NCI-H187 treated with DMSO at 0.1 percent for 48 hours (cell line): ENCODE data around the gene FGF2.
"Not testable (repeated sequence)": the region's sequence is repeated elsewhere in the genome, so short reads cannot be mapped to it uniquely, and the experiment has no call there.

ENCODE experiments used
- DNase-seq: peaks from one replicate; lab custom pipeline; 2025; lab: John Stamatoyannopoulos, UW

Gene FGF2

DNA sequence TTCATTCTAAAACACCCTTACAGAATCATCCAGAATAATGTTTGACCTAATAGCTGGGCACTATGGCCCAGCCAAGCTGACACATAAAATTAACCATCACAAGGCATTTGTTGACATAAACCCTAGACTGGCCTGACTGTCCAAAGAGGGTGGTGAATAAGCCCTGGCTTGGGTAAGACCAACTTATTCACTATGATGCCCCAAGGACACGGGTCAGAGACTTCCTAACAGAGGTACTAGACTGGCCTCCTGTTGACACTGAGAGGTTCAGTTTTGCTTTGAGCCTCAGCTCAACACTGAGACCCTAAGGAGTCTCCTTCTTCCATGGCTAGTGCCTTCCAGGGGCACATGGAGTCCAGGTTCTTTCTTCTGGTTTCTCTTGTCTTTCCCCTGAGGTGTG lies 21.3 kb downstream of the FGF2 start:
- DNase-seq, result no peak

DNA sequence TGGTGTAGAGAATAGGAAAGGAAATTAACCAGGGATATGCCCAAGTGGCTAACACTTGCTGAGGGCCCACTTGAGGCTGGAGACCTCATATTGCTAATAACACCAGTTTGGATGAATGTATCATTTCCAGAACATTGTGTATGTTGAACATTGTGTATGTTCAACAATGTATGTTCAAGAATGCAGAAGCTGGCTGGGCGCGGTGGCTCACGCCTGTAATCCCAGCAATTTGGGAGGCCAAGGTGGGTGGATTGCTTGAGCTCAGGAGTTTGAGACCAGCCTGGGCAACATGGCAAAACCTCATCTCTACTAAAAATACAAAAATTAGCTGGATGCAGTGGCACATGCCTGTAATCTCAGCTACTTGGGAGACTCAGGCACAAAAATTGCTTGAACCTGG lies 23.2 kb downstream of the FGF2 start:
- DNase-seq, result not testable (repeated sequence)

DNA sequence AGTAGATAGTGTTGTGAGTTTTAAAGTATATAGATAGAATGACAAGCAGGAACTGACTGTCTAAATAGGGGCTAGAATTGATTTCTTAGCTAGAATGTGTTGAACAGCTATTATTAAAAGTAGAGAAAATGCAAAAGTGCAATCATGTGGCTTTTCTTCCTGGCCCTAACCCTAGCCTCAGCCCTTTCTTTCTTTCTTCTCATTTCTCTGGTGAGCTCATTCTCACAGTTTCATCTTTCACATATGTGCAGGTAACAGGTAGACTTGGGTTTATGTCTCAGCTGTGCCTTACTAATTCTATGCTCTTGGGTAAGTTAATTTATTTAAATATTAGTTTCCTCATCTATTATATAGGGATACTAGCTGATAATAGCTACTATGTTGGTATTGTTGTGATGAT lies 24.9 kb downstream of the FGF2 start:
- DNase-seq, result no peak

DNA sequence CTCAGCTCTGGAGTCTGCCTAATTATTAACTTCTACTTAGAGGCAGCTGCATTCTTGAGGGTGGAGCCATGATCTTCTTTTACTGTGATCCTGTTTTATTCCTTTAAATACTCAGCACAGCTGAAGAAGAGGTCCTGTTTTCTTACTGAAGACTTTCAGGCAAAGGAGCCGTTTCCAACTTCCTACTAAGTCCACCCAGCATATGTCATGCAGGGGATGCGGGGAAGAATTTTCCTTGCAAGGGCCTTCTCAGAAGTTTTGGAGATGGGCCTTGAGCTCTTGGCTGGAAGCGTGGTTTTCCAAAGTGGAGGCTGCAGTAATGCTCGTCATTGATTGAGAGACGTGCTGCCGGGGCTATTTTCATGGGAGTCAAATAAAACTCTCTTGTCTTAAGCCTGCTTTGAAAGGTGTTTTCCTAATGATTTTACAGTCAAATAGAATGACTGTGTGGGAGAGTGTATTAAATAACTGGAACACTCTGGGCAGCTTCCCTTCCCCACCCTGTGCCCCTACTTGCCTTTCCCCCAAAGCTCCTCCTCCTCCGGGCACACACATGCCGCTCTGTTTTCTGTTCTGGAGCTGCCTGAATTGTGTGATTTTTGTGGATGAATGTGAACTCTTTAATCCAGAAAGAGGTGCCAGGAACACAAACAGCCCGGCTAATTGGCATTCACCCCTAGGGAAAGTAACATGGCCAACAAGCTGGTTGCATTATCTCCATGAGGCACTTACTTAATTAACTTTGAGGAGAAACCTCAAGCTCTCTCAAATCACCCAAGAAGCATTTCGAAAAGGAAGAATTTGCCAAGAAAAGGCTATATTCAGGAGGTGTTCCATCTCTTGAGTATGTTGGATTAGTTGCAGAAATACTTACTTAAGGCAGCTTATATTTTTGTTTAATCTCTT lies 28.1 kb downstream of the FGF2 start:
- DNase-seq, result no peak

DNA sequence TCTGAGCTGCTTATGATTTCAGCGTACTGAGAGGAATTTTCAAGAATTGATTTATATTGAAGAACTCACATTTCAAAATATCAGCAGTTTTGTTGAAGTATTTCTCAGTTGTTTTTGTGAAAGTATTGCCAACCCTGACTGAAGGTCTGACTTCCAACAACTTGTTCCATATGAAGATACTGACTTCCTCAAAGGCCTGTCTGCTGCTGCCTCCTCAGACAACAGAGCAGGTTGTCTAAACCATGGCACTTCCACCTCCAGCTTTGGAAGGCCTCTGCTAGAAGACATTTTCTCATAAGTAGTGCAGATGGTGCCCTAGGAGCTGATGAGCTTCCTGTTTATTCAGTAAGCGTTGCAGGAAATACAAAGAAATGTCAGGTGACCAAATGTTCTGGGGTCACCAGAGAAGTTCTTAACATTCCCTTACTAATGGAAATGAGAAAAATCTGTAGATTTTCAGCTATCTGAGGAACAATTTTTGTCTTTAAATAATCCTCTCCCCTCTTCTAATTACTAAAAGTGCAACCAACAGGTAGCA lies 28.8 kb downstream of the FGF2 start:
- DNase-seq, result no peak

DNA sequence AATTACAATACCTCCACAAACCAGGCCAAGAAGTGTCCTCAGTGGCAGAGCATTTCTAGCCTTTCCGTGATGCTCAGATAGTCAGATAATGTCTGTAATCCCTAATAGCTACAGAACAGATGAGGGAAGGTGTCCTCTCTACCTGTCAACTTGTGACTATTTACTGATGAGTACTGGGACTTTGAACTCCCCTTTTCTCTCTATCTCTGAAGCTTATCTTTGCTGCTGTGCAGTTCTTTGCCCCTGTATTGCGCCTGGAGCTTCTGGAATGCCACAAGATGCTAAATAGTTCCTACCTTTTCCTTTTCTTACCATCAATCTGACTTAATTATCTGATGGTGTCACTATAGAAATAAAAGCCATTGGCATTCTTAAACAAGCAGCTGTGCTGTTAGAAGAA lies 30.5 kb downstream of the FGF2 start:
- DNase-seq, result no peak

DNA sequence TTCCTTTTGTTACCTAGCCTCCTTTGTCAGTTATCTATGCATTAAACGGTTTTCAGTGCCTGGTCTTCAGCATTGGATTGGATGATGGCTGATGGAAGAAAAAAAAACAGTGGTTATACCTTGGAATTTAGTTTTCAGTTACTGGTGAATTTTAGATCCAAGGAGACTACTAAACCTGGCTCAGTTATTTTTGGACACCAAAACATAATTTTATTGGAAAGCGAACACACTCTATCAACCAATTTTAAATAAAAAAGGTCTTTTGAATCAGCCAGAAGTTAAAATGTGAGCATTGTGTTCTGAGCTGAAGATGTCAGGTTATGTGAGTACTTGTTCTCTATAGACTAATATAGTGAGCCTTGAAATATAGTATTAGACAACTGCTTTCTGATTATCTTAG lies 32.1 kb downstream of the FGF2 start:
- no peak for DNase-seq

DNA sequence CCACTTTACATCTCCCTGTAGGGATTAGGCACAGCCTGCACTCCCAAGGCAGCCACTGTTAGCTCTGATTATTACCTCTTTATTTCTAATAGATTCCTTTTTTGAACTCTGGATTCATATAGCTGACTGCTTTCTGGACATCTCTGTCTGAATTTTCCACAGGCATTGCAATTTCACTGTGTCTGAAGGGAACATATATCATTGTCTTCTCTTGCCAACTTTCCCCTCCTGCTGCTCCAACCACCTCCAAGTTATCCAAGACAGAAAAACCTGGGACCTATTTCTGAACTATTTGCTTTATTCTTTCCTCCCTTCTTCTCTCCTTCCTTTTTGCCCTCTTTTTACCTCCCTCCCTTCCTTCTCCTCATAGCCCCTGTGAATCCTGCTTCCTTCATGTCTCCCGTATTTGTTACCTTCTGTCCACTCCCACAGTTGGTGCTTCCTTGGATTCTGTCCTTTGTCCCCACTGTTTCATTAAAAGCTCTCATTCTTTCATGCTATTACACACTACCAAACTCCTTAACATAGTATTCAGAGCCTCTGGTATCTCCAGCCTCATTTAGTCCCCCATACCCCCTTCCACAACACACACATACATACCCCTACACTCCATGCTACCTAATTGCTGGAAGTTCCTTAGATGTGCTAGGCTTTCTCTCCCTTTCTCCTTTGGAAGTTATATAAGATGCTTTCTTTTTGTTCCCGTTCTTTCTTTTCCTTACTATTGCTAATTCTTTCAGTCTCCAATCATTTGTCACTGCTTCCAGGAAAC lies 34.7 kb downstream of the FGF2 start:
- no peak for DNase-seq

DNA sequence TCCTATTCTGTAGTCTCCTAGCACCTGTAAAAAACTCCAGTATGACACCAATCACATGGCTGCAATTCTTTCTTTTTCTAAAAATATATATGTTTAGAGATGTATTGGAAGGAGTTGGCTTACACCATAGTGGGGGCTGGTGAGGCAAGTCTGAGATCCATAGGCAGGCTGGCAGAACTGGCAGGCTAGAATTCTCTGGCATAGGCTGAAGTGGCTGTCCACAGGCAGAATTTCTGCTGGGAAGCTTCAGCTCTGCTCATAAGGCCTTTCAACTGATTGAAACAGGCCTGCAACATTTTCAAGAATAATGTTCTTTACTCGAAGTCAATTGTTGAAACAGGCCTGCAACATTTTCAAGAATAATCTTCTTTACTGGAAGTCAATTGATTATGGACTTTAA lies 37.0 kb downstream of the FGF2 start:
- no peak for DNase-seq

DNA sequence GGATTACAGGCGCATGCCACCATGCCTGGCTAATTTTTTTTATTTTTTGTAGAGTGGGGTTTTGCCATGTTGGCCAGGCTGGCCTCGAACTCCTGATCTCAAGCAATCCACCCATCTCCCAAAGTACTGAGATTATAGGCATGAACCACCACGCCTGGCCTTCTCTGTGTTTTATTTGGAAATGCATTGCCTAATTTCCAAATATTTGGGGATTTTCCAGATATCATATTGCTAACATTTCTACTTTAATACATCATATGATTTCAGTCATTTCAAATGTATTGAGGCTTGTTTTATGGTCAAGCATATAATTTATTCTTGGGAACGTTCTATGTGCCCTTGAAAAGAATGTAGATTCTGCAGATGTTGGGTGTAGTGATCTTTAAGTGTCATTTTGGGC lies 38.8 kb downstream of the FGF2 start:
- DNase-seq, result no peak

DNA sequence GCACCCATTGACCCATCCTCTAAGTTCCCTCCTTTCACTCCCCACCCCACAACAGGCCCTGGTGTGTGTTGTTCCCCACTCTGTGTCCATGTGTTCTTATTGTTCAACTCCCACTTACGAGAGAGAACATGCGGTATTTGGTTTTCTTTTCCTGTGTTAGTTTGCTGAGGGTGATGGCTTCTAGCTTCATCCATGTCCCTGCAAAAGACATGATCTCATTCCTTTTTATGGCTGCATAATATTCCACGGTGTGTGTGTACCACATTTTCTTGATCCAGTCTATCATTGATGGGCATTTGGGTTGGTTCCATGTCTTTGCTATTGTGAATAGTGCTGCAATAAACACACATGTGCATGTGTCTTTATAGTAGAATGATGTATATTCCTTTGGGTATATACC lies 41.6 kb downstream of the FGF2 start:
- DNase-seq, result not testable (repeated sequence)

DNA sequence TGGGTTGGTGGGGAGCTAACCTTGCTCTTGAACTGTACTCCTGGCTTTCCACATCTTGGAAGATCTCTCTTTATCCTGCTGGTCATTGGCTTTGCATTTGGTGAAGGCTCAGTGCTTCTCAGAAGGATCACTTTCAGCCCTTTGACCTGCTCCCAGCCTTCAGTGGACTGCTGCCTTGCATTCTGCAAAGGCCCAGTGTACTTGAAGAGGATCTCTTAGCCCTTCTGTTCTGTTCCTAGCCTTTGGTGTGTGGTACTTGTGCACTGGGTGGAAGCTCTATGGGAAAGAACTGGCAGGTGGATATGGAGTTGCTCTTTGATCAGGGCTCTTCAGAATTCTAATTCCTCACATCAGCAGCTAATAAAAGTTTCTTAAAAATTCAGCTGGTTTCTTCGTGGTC lies 46.5 kb downstream of the FGF2 start:
- DNase-seq, result no peak

DNA sequence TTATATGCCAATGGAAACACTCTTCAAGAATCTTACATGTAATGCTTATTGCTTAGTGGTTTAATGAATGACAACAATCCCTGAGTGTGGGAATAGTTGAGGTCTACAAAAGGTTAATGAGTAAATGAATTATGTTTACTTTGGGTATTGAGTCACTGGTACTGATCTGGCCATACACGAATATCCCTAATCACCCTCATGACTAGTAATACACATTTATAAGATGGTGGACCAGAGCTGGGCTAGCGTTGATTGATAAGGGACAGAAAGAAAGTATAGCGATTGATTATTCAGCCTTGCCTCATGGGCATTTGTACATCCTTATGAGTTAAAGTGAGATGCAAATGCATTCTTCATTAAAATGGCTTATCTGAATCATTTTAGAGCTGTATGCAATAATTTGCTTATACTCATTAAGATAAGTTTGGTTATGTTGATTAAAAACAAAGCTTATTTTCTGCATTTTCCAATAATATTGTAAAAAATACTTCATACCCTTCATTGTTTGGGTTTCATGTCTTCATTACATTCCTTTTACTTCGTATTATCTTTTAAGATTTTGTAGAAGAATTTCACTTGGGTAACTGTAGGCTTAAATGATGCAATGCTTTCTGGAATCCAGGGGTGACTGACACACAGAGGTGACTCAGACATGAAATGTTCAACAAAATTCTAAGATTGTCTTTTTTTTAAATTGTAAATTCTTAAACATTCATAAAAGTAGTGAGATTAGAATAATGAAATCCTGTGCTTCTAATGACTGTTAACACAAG lies 47.4 kb downstream of the FGF2 start:
- no peak for DNase-seq

DNA sequence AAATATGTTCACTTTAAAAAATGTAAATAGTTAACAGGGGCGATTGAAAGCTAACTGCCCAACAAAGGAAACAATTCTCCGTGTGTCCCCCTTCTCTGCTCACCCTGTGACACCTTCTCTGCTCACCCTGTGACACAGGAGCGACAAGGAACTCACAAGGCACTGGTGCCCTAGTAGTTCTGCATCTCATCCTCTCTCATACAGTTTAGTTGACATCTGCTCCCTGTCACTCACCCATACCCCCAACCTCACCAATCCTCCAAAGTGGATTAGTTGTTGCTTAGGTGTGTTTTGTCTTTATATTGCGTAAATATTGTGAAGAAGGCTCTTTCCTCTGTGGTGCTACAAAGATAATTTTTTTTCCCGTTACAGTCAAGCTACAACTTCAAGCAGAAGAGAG lies 49.3 kb downstream of the FGF2 start:
- no peak for DNase-seq

DNA sequence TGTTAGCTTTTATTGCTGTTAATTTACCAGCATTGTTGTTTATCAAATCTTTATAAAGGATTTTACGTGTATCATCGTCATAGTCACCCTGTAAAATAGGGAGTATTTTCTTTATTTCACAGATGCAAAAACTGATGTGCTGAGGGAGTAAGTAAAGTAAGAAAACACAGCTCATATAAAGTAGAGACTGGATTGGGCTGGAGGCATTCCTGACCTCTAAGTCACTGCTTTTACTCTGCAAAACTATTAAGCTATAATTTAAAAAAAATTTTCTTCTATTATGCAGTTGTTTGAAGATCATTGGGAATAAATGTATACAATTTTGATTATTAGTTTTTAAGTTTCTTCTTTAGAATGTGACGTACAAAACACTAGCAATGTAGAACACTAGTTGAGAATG lies 49.8 kb downstream of the FGF2 start:
- no peak for DNase-seq

DNA sequence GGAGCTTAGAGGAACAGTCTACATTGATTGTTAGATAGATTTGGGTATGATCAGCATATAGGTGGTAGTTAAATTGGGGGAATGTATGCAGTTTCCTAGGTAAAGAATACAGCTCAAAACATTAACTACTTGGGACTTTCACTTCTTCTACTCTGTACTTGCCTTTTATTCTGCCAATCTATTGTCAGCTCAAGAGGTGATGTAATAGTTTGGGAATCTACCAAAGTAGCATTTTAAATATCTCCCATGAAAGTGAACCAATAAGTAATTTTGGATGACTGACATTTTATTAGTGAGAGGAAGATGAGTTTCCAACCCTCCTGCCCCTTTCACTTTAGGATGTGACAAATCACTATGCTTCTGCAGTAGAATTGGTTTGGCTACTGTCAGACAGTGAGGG lies 52.4 kb downstream of the FGF2 start:
- no peak for DNase-seq

DNA sequence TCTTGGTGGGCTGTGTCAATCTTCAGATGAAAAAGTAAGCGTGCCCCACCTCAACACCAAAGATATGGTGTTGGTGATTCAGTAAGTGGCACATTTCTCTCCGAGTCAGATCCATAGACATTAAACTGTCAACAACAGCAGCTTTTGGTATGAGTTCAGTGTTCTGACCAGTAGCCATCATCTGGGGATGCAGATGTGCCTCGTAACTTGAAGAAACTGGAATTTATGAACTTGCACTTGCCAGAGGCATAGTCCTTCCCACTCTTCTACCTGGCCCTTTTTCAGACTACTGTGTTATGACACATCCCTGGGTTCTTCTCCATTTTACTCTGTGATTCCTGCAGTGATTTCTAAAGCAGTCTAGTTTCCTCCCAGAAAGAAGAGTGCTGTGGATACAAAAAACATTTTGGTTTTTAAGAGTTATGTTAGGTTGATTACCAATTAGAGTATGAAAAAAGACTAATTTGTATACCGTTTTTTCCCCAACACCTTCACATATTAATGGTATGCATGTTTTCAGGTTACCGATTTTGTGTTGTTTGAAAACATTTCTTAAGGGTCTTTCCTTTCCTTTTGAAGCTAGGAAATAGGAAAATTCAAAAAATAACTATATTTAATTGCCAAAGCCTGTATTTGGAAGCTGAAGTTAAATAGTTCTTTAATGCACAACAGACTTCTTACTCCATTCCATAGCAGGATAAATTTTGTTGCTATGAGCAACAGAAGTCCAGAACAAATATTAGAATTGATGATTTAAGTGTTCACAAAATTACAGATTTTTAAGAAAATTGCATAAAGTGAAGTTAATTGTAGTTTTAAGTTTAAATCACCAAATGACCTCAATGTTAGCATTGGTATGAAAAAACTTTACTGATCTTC lies 56.5 kb downstream of the FGF2 start:
- no peak for DNase-seq

DNA sequence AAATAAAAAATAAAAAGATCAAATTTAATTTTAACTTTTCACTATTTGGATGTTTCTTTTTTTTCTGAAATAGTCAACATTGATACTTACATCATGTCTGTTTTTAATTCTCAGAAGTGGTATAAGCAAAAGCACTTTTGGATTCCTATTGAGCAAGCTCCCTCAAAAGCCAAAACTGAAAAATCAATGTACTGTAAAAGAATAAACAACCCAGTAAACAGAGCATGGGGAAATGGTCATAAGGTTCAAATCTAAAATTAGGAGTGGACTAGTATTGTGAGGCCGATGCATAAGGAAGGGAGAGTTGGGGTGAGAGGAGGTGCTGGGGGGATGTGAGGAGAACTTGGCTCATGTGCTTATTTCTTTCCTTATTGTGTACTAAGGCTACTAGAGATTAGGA lies 57.9 kb downstream of the FGF2 start:
- DNase-seq, result no peak

DNA sequence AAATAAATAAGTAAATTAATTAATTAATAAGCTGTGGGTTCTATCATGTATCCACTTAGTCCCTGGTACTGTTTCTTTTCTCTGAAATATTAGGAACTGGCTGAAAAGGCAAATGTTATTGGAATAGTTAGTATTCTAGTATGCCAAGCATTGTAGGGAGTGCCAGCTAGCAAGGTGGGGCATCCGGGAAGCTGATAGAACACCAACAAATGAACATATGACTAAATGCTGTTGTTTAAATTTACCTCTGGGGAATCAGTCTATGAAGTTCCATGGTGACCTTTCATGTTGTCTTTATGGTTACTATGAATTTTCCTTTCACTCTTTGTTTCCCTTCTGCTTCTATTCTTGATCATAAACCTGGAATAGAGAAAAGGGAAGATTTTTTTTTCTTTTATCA lies 63.1 kb downstream of the FGF2 start:
- no peak for DNase-seq

DNA sequence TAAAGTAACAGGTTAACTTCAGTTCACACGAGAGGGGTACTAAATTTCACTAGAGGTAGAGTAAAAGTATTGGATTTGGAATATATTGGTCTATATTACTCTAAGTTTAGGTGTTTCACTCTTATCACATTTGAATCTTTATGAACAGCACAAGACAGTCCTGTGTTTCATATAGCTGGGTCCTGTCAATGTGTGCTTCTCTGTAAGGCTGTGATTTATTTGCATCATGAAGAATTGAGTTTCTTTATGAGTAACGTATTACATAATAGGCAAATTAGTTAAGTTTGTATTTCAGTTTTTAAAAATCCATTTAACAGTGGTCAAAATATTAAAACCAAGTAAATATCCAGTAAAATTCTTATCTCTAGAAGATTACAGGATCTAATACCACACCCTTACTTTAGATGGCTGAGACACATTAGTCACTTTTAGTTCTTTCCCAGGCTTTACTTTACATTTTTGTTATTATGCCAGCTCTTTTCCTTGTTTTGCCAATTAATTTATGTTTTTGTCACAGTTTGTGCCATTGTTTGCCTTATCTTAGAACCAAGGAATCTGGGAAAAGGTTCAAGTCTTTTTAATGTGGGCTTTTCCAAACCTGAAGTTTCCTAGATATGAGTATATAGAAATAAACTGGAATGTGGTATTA lies 63.6 kb downstream of the FGF2 start:
- no peak for DNase-seq

DNA sequence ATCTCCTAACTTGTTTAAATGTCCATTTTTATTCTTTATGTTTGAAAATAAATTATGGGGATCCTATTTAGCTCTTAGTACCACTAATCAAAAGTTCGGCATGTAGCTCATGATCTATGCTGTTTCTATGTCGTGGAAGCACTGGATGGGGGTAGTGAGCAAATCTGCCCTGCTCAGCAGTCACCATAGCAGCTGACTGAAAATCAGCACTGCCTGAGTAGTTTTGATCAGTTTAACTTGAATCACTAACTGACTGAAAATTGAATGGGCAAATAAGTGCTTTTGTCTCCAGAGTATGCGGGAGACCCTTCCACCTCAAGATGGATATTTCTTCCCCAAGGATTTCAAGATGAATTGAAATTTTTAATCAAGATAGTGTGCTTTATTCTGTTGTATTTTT lies 68.2 kb downstream of the FGF2 start:
- DNase-seq, result no peak
